ENCODE results near the gene SPINDOC.

- TF ChIP-seq CTCF (IDR thresholded peaks at IDR 0.05) (no peak), CHD2 (IDR thresholded peaks at IDR 0.05; ENCODE audit: low read length, partially characterized antibody) (no peak), POLR2AphosphoS5 (IDR thresholded peaks at IDR 0.05; ENCODE audit: low read depth, low read length) (no peak), EP300 (IDR thresholded peaks at IDR 0.05; ENCODE audit: borderline replicate concordance in 1 of 2, low read depth in 1 of 2, low read length in 1 of 2) (no peak), YY1 (IDR thresholded peaks at IDR 0.05; ENCODE audit: low read depth) (no peak), EZH2phosphoT487 (IDR thresholded peaks at IDR 0.05; ENCODE audit: borderline replicate concordance, low read depth) (no peak), MAX (IDR thresholded peaks at IDR 0.05; ENCODE audit: low read depth) (no peak), RCOR1 (IDR thresholded peaks at IDR 0.05; ENCODE audit: low read length) (no peak)
Measured at GRCh38 chr11:63870351-63871140, 57.3 kb downstream of the SPINDOC start.
